Measurements from ENCODE around the gene DHX16. TPM values are rescaled to one million over a fixed set of nuclear protein-coding genes. Genes with fewer than 3 reads are reported as not detected.

The DHX16 gene
- total RNA-seq, 2 donors from 2014 or later, result 50.7 to 64.2 TPM

DNA sequence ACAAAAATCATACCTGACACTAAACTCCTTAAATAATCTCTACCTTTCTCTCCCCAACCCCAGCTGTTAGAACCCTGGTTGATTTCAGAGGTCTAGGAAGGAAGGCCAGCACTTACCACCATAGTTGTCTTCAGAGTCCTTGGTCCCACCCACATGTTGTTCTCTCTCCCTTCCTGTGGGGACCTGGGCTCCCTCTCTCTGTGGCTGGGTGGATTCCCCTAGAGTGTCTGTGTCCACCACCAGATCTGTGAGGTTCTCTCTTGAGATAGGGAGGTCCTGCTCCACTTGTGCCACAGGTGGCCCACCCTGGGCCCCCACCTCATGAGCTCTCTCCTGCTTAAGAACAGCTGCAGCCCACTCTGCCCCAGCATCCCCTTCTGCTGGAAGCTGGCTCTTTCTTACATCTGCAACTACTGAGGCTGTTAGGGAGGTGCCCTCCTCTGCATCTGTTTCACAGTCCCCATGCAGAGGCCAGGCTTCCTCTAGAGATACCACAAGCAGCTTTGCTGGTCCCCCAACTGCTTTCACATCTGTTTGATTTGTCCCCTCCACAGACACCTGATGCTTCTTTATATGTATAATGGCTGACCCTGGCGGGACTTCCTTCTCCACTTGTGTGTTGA is 39.1 kb upstream of the DHX16 start:
- H3K4me3 Mint-ChIP-seq, result peak overlapping the region; percentile 64
- H3K27me3 Mint-ChIP-seq, result no peaks in the 10 kb centered on the region
- H3K4me1 Mint-ChIP-seq (ENCODE audit: low read depth in 2 of 2), result peaks cover 41 to 42% of the 10 kb centered on the region in 2 donors
- peak overlapping the region; percentile 72 to 84 for H3K27ac Mint-ChIP-seq
- ATAC-seq (peak; percentile 78 to 79), DNase-seq (ENCODE audit: low spot score) (no peak)
- H3K9me3 Mint-ChIP-seq, result no peaks in the 10 kb centered on the region
- H3K36me3 Mint-ChIP-seq, result peaks cover 41% of the 10 kb centered on the region

DNA sequence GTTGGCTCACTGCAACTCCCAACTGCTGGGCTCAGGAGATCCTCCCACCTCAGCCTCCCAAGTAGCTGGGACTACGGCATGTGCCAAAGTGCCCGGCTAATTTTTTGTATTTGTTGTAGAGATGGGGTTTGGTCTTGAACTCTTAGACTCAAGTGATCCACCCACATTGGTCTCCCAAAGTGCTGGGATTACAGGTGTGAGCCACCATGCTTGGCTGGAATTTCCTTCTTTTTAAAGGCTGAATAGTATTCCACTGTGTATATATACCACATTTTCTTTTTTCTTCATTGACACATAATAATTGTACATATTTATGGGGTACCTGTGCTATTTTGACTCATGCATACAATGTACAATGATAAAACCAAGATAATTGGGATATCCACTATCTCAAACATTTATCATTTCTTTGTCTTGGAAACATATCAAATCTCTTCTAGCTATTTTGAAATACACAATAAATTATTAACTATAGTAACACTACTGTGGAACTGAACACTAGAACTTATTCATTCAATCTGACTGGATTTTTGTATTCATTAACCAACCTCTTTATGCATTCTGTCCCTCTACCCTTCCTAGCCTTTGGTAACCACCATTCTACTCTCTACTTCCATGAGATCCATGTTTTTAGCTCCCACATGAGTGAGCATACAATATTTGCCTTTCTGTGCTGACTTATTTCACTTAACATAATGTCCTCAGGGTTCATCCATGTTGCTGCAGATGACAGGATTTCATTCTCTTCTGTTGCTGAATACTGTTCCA is 36.5 kb upstream of the DHX16 start:
- Mint-ChIP-seq H3K27ac (no peak overlapping the region), H3K9me3 (no peaks in the 10 kb centered on the region), H3K36me3 (peaks cover 34% of the 10 kb centered on the region), H3K4me3 (no peak overlapping the region), H3K4me1 (ENCODE audit: low read depth in 2 of 2) (peaks cover 22 to 28% of the 10 kb centered on the region in 2 donors), H3K27me3 (no peaks in the 10 kb centered on the region)
- no peak for ATAC-seq
- DNase-seq (ENCODE audit: low spot score), result no peak

DNA sequence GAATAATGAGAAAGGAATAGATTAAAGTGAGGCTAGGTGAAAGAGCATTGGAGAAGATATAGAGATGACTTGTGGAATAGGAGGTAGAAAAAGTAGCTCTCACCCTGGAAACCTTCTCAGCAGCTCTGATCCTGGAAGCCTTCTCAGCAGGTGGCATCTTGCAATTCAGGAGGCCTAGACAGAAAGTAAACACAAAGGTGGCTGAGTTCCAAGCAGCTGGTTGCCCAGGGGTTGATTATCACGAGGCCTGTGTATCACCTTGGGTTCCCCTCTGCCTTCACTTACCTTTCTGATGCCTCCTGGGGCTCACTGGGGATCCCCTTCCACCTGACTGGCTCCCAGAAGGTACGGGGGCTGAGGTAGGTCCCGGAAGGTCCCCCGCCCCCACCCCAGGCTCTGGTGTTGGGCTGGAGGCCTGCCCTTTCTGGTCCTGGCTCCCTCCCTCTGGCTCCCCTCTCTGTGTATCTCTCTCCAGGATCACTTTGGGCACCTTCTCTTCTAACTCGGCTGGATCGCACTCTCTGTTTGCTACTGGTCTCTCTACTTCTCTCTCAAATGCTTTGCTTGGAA is 34.6 kb upstream of the DHX16 start:
- H3K36me3 Mint-ChIP-seq, result peaks cover 36% of the 10 kb centered on the region
- peaks cover 14 to 16% of the 10 kb centered on the region in 2 donors for H3K4me1 Mint-ChIP-seq (ENCODE audit: low read depth in 2 of 2)
- H3K27me3 Mint-ChIP-seq, result no peaks in the 10 kb centered on the region
- DNase-seq (ENCODE audit: low spot score) (no peak), ATAC-seq (no peak)
- H3K27ac Mint-ChIP-seq, result no peak overlapping the region
- H3K9me3 Mint-ChIP-seq, result no peaks in the 10 kb centered on the region
- no peak overlapping the region for H3K4me3 Mint-ChIP-seq

DNA sequence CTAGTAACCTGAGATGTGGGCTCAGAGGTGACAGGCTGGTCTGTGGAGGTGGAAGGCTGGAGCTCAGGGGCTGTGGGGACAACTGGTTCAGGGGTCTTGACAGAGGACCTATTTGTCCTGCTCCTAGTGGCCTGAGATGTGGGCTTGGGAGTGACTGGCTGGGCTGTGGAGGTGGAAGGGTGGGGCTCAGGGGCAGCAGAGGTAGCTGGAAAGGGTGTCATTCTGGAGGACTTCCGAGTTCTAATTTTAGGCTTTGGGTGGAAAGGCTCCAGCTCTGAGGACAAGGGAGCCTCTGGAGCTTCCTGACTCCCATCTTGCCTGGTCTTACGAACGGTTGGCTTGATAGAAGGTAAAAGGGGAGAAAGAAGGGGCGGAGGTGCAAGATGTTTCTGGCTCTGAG is 32.8 kb upstream of the DHX16 start:
- Mint-ChIP-seq H3K4me1 (ENCODE audit: low read depth in 2 of 2) (peaks cover under 1 to 4% of the 10 kb centered on the region in 2 donors), H3K9me3 (no peaks in the 10 kb centered on the region), H3K4me3 (no peak overlapping the region), H3K36me3 (peaks cover 35% of the 10 kb centered on the region), H3K27ac (no peak overlapping the region), H3K27me3 (no peaks in the 10 kb centered on the region)
- DNase-seq (ENCODE audit: low spot score) (no peak), ATAC-seq (no peak)

DNA sequence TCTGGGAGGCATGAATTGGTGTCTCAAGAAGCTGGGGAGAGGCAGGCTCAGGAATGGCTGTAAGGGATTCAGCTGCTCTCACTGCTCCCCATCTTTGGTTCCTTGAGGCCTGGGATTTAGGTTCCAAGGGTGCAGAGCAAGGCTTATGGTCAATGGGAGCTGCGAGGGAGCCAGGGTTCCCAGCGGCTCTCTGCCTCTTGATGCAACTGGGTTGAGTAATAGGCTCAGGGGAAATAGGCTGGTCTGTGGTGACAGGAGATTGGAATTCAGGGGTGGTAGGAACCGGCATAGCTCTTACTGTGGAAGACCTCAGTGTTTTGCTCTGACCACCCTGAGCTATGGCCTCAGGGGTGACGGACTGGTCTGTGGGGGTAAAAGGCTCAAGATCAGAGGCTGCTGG is 31.0 kb upstream of the DHX16 start:
- H3K9me3 Mint-ChIP-seq, result no peaks in the 10 kb centered on the region
- no peaks in the 10 kb centered on the region for H3K27me3 Mint-ChIP-seq
- DNase-seq (ENCODE audit: low spot score) (no peak), ATAC-seq (no peak)
- H3K4me3 Mint-ChIP-seq, result no peak overlapping the region
- peak overlapping the region in 1 of 2 donors; percentile 47 for H3K27ac Mint-ChIP-seq
- H3K36me3 Mint-ChIP-seq, result peaks cover 35% of the 10 kb centered on the region
- peaks cover 0 to 4% of the 10 kb centered on the region in 2 donors for H3K4me1 Mint-ChIP-seq (ENCODE audit: low read depth in 2 of 2)

DNA sequence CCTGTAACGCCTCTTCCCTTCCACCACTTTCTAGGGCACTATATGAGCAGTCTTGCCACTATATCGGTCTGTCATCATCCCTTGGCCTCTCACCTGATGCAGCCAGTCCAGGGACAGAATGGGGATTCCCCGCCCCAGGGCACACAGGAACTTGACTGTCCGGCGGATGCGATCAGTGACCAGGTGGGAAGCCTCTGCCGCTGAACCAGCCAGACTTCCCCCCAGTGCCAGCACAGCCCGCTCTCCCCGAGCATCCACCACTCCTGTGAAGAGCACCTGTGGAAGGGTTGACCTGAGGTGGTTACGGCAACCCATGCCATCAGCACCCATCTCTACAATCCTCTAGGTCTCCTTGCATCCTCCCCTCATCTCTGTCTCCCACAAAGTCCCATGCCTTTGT is 30.2 kb upstream of the DHX16 start:
- Mint-ChIP-seq H3K36me3 (peaks cover 32% of the 10 kb centered on the region), H3K4me1 (ENCODE audit: low read depth in 2 of 2) (peaks cover 0 to 4% of the 10 kb centered on the region in 2 donors), H3K9me3 (no peaks in the 10 kb centered on the region), H3K27ac (no peak overlapping the region), H3K27me3 (no peaks in the 10 kb centered on the region), H3K4me3 (no peak overlapping the region)
- ATAC-seq, result no peak
- no peak for DNase-seq (ENCODE audit: low spot score)

DNA sequence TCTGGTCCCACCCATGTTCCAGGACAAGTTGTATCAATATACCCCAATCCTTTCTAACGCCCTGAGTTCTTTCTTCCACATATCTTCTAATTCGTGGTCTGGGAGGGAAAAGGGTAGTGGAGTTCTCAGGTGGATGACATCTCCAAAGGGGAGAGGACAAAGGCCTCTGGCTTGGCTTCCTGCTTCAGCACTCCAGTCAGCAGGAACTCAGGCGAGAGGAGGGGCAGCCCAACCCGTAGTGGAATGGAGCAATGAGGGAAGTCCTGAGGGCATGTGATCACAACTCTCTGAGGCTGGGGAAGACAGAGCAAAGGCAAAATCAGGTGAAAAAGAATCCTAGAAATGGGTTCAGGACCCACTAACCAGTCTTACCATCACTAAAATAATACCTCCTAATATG is 27.5 kb upstream of the DHX16 start:
- no peak for ATAC-seq
- no peaks in the 10 kb centered on the region for H3K9me3 Mint-ChIP-seq
- no peak overlapping the region for H3K27ac Mint-ChIP-seq
- peaks cover 0 to 4% of the 10 kb centered on the region in 2 donors for H3K4me1 Mint-ChIP-seq (ENCODE audit: low read depth in 2 of 2)
- H3K4me3 Mint-ChIP-seq, result no peak overlapping the region
- H3K27me3 Mint-ChIP-seq, result no peaks in the 10 kb centered on the region
- H3K36me3 Mint-ChIP-seq, result peaks cover 18% of the 10 kb centered on the region
- DNase-seq (ENCODE audit: low spot score), result no peak

DNA sequence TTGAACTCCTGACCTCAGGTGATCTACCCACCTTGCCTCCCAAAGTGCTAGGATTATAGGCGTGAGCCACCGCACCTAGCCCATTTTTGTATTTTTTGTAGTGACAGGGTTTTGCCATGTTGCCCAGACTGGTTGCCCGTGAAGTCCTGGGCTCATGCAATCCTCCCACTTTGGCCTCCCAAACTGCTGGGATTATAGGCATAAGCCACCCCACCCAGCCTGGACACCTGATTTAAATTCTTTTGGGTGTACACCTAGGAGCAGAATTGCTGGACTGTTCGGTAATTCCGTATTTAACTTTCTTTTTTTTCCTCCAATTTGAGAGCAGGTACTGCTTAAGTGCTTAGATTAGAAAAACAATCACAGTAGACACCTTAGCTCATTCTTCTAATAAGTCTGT is 23.6 kb upstream of the DHX16 start:
- no peaks in the 10 kb centered on the region for H3K9me3 Mint-ChIP-seq
- DNase-seq (ENCODE audit: low spot score) (no peak), ATAC-seq (no peak)
- H3K36me3 Mint-ChIP-seq, result no peaks in the 10 kb centered on the region
- no peak overlapping the region for H3K4me3 Mint-ChIP-seq
- no peak overlapping the region for H3K27ac Mint-ChIP-seq
- H3K27me3 Mint-ChIP-seq, result no peaks in the 10 kb centered on the region
- H3K4me1 Mint-ChIP-seq (ENCODE audit: low read depth in 2 of 2), result no peaks in the 10 kb centered on the region

DNA sequence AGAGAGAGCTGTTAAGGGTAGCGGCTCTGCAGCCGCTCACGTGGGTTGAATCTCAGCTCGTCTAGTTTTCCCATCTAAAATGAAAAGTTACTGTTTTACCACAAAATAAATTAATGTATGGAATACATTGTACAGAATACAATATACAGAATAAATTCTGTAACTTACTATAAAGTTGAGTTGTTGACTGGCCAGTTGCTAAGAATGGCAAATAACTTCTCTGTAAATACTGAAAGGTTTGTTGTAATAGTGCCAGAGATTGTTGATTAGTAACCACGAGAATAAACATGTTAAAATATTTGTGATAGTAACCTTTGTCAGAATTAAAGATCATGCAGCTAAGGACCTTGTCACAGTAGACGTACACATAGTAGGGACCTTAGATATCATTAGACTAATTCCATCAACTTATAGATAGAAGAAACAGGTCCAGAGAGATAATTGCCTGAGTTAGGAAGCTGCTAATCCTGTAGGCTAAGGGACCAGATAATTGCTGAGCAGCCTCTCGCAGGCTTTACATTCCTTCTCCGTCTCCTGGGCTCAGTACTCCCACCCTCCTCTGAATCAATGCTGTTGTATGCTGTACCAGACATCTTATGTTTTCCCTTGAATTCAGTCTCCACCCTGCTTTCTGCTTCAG is 18.5 kb upstream of the DHX16 start:
- H3K27ac Mint-ChIP-seq, result peak overlapping the region; percentile 98
- no peaks in the 10 kb centered on the region for H3K27me3 Mint-ChIP-seq

DNA sequence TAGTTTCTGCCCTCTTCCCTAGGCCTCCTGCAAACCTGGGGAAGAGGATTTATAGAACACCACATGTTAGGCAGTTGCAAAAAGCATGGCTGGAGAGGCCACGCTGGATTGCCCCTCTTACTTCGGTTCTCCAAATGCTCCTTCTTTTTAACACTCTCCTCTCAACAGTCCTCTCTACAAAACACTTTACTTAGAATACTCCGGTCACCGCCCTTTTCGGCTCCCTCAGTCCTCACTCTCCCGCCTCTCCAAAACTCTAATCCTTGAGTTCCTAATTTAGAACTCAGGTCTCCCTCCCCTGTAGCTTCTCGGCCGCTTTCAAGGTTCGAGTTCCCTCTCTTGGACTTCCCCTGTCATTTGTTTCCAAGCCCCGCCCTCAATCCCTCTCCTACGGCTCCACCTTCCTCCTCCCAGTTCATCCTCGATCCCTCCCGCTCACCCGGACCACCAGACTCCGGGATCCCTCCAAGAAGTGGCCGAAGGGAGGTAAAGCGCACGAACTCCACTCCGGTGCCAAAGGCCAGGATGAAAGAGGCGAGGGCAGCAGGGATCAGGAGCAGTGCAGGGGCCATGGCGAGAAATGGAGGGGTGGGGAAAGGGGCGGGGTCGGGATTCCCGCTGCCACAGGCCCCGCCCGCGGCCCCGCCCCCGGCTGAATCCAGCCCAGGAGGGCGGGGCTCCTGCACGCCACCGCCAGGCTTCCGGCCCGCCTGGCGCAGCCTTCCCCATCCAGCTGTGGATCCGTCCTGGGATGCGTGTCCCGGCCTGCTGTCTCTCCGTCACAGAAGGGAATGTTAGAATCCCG is 17.8 kb upstream of the DHX16 start, which contains the start of gene NRM:
NRM (minus strand) TSS at position 582 of the 805 bp plus-strand sequence; CDS start at position 572, 10 bp downstream.
- peaks cover 35 to 42% of the 10 kb centered on the region in 2 donors for H3K4me1 Mint-ChIP-seq (ENCODE audit: low read depth in 2 of 2)
- DNase-seq (ENCODE audit: low spot score) (peak; percentile 78), ATAC-seq (peak; percentile 65 to 81)
- H3K27ac Mint-ChIP-seq, result peak within 1 kb of the TSS; percentile 98
- no peaks in the 10 kb centered on the region for H3K27me3 Mint-ChIP-seq
- no peaks in the 10 kb centered on the region for H3K9me3 Mint-ChIP-seq
- peak within 1 kb of the TSS; percentile 100 for H3K4me3 Mint-ChIP-seq
- H3K36me3 Mint-ChIP-seq, result peaks cover 8% of the 10 kb centered on the region

More for the DNA sequence above, 18.5 kb upstream of the DHX16 start:
- ATAC-seq (no peak), DNase-seq (ENCODE audit: low spot score) (no peak)
- H3K4me1 Mint-ChIP-seq (ENCODE audit: low read depth in 2 of 2), result peaks cover 31 to 35% of the 10 kb centered on the region in 2 donors
- peak overlapping the region; percentile 100 for H3K4me3 Mint-ChIP-seq
- peaks cover 2% of the 10 kb centered on the region for H3K36me3 Mint-ChIP-seq
- no peaks in the 10 kb centered on the region for H3K9me3 Mint-ChIP-seq

DNA sequence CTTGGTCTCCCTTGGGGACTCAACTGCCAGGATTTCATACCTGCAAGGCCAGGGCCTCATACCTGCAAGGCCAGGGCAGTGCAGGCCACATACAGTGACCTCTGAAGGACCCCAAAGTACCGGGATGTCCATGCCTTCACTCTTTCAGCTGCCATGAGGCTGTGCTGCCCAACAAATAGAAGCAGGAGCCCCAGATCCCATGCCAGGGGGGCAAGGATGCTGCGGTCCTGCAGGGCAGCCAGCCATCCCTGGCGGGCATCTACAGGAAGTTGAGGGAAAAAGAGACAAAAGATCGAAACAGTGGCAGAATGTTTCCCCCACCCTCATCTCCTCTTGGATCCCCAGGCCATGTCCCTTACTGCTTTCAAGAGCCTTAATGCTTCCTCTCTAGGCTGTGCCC is 17.2 kb upstream of the DHX16 start:
- Mint-ChIP-seq H3K36me3 (peaks cover 14% of the 10 kb centered on the region), H3K4me3 (peak overlapping the region; percentile 100), H3K27me3 (no peaks in the 10 kb centered on the region), H3K9me3 (no peaks in the 10 kb centered on the region), H3K4me1 (ENCODE audit: low read depth in 2 of 2) (peaks cover 41 to 49% of the 10 kb centered on the region in 2 donors), H3K27ac (peak overlapping the region; percentile 98)
- ATAC-seq (no peak), DNase-seq (ENCODE audit: low spot score) (no peak)

DNA sequence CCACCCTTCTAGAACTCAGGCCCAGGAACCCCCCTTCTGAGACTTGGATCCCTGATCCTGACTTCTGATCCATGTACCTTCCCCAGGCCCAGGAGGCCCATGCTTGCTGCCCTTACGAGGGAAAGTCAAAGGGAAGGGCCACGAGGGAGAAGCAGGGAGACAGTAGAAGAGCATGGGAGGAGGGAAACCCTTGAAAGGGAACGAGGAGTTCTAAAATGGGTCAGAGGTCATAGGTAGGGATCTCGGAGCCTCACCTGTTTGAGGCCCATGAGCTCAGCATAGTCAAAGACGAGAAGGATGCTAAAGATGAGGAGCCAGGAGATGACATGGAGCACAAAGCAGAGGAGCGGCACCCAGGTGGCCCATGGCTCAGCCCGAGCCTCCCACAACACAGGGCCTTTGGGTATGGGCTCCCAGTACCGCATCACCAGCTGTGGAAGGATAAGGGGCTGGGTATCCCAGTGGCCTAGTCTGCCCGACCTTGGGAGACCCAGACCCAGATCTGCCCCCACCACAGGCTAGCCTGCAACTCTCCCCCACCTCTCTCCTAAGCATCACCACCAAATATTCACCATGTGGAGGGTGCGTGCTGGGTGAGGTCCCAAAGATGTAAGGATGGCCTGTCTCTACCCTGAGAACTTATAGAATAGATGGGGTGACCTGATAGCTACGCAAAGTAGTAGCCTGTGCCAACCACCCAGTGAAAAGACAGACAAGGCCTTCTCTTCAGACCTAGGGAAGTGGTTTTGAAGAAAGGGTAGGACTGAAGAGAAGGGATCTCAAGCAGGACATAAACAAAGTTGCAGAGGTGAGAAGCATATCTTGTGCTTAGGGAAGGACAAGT is 16.4 kb upstream of the DHX16 start:
- H3K36me3 Mint-ChIP-seq, result peaks cover 19% of the 10 kb centered on the region
- H3K27me3 Mint-ChIP-seq, result no peaks in the 10 kb centered on the region
- H3K4me3 Mint-ChIP-seq, result peak overlapping the region; percentile 100
- DNase-seq (ENCODE audit: low spot score), result no peak
- peak overlapping the region; percentile 98 for H3K27ac Mint-ChIP-seq
- no peak for ATAC-seq
- peaks cover 43 to 51% of the 10 kb centered on the region in 2 donors for H3K4me1 Mint-ChIP-seq (ENCODE audit: low read depth in 2 of 2)
- H3K9me3 Mint-ChIP-seq, result no peaks in the 10 kb centered on the region
